Urinary bladder (tissue), 4 donors: ENCODE results near the gene SEC16A. TPM values are rescaled to one million over a fixed set of nuclear protein-coding genes. Genes with fewer than 3 reads are reported as not detected.

Source experiments
- DNase-seq: peaks from one replicate; pipeline ENCODE4 v3.0.0-alpha.2; 2015; ENCODE audit errors: extremely low spot score
- H3K27ac ChIP-seq: one replicate; pipeline ENCODE4 v1.5.1; 2013; ENCODE audit warnings: low read depth, mild to moderate bottlenecking, moderate library complexity
- H3K36me3 ChIP-seq: one replicate; pipeline ENCODE4 v1.6.1; 2013; ENCODE audit warnings: mild to moderate bottlenecking, moderate library complexity; ENCODE audit not compliant: insufficient read depth
- H3K4me1 ChIP-seq: one replicate; pipeline ENCODE4 v1.6.1; 2013; ENCODE audit warnings: mild to moderate bottlenecking, moderate library complexity; ENCODE audit not compliant: insufficient read depth
- H3K4me3 ChIP-seq: one replicate; pipeline ENCODE4 v1.5.1; 2013; ENCODE audit warnings: low read depth, low read length
- WGBS: extraction: QIAGEN DNeasy Blood & Tissue Kit; methylation state at CpG from one replicate; pipeline ENCODE4 v1.1.7; 2013; 5-methylcytosine and 5-hydroxymethylcytosine counted together
- polyA plus RNA-seq: library from polyadenylated mRNA; stranded (reverse); fragments of 200-250 nt; gene quantifications from one replicate; pipeline ENCODE4 v1.2.3, GENCODE V29; 2013
- small RNA-seq: library from RNA; depleted of rRNA; stranded (forward); fragments of <200 nt; gene quantifications from one replicate; pipeline ENCODE3, GENCODE V24; 2014
- total RNA-seq: library from RNA; depleted of rRNA; stranded (reverse); fragments of >200 nt; gene quantifications from one replicate; pipeline ENCODE4 v1.2.3, GENCODE V29; 2014
- donor health status: healthy with polysubstance abuse.
- donor health status: healthy.

SEC16A gene
- total and polyA plus RNA-seq, 2 donors = 24.3 to 36.4 TPM

- H3K4me3 ChIP-seq = no peak overlapping the region
- no peak overlapping the region for H3K27ac ChIP-seq
- DNase-seq = no peak
- 92% methylated on average over 26 of the region's 26 CpGs for WGBS
- H3K36me3 ChIP-seq = peaks cover 2% of the 10 kb centered on the region
- no peaks in the 10 kb centered on the region for H3K4me1 ChIP-seq
Measured at GRCh38 chr9:136395345-136396218, 87.3 kb downstream of the SEC16A start.

- no peaks in the 10 kb centered on the region for H3K4me1 ChIP-seq
- H3K4me3 ChIP-seq = no peak overlapping the region
- no peak overlapping the region for H3K27ac ChIP-seq
- 92% methylated on average over 13 of the region's 13 CpGs for WGBS
- DNase-seq = no peak
- H3K36me3 ChIP-seq = peaks cover 2% of the 10 kb centered on the region
Measured at GRCh38 chr9:136395020-136395340, 87.9 kb downstream of the SEC16A start.

- Histone ChIP-seq H3K4me3 (no peak overlapping the region), H3K36me3 (peaks cover 2% of the 10 kb centered on the region), H3K4me1 (no peaks in the 10 kb centered on the region), H3K27ac (no peak overlapping the region)
- WGBS = 86% methylated on average over 21 of the region's 21 CpGs
- no peak for DNase-seq
Measured at GRCh38 chr9:136394312-136395019, 88.4 kb downstream of the SEC16A start.

GRCh38 chr9:136393531-136393930 is 89.3 kb downstream of the SEC16A start:
- H3K4me3 ChIP-seq = no peak overlapping the region
- peaks cover 2% of the 10 kb centered on the region for H3K36me3 ChIP-seq
- no peak overlapping the region for H3K27ac ChIP-seq
- WGBS = 87% methylated on average over 17 of the region's 17 CpGs
- no peak for DNase-seq
- H3K4me1 ChIP-seq = no peaks in the 10 kb centered on the region

GRCh38 chr9:136392538-136393449 is 90.0 kb downstream of the SEC16A start:
- H3K36me3 ChIP-seq = peaks cover 2% of the 10 kb centered on the region
- WGBS = 86% methylated on average over 21 of the region's 21 CpGs

GRCh38 chr9:136391737-136392537 is 90.9 kb downstream of the SEC16A start:
- no peak for DNase-seq
- WGBS = 93% methylated on average over 28 of the region's 28 CpGs
- peaks cover 2% of the 10 kb centered on the region for H3K36me3 ChIP-seq
- no peaks in the 10 kb centered on the region for H3K4me1 ChIP-seq
- H3K27ac ChIP-seq = no peak overlapping the region
- H3K4me3 ChIP-seq = no peak overlapping the region

More at GRCh38 chr9:136392538-136393449, 90.0 kb downstream of the SEC16A start:
- no peak for DNase-seq
- Histone ChIP-seq H3K4me3 (no peak overlapping the region), H3K4me1 (no peaks in the 10 kb centered on the region), H3K27ac (no peak overlapping the region)

Small RNA genes lying within 50 kb of the gene (small RNA-seq; reads per million reads assigned to genes)
- not detected for gene MIR4673

Other genes with a start within 250 kb of the SEC16A start
- gene QSOX2, start 237.2 kb downstream of the SEC16A start, total RNA-seq = 7.6 TPM
- 7.8 TPM for gene QSOX2, start 237.2 kb downstream of the SEC16A start, polyA plus RNA-seq
- gene CCDC187, start 178.9 kb downstream of the SEC16A start, total RNA-seq = 0.58 TPM
- 0.19 TPM for gene CCDC187, start 178.9 kb downstream of the SEC16A start, polyA plus RNA-seq
- gene GPSM1, start 155.5 kb downstream of the SEC16A start, total RNA-seq = 22.3 TPM
- 13.5 TPM for gene GPSM1, start 155.5 kb downstream of the SEC16A start, polyA plus RNA-seq
- 4.2 TPM for gene DNLZ, start 119.3 kb downstream of the SEC16A start, total RNA-seq
- gene DNLZ, start 119.3 kb downstream of the SEC16A start, polyA plus RNA-seq = 14.9 TPM
- gene CARD9, start 109.4 kb downstream of the SEC16A start, total RNA-seq = 3.2 TPM
- 2.9 TPM for gene CARD9, start 109.4 kb downstream of the SEC16A start, polyA plus RNA-seq
- 4.4 TPM for gene SNAPC4, start 82.9 kb downstream of the SEC16A start, total RNA-seq
- gene SNAPC4, start 82.9 kb downstream of the SEC16A start, polyA plus RNA-seq = 7.3 TPM
- 20.4 TPM for gene ENTR1, start 72.4 kb downstream of the SEC16A start, total RNA-seq
- 37.5 TPM for gene ENTR1, start 72.4 kb downstream of the SEC16A start, polyA plus RNA-seq
- 15.1 TPM for gene PMPCA, start 72.4 kb downstream of the SEC16A start, total RNA-seq
- 43.7 TPM for gene PMPCA, start 72.4 kb downstream of the SEC16A start, polyA plus RNA-seq
- 5.3 TPM for gene INPP5E, start 43.2 kb downstream of the SEC16A start, total RNA-seq
- 12.6 TPM for gene INPP5E, start 43.2 kb downstream of the SEC16A start, polyA plus RNA-seq
- gene NOTCH1, start 63.0 kb upstream of the SEC16A start, total RNA-seq = 25.6 TPM
- gene NOTCH1, start 63.0 kb upstream of the SEC16A start, polyA plus RNA-seq = 19.7 TPM
- 43.6 TPM for gene EGFL7, start 179.9 kb upstream of the SEC16A start, total RNA-seq
- 138 TPM for gene EGFL7, start 179.9 kb upstream of the SEC16A start, polyA plus RNA-seq
- 9.8 TPM for gene AGPAT2, start 204.4 kb upstream of the SEC16A start, total RNA-seq
- gene AGPAT2, start 204.4 kb upstream of the SEC16A start, polyA plus RNA-seq = 78.9 TPM
- gene DIPK1B, start 229.5 kb upstream of the SEC16A start, total RNA-seq = 10.8 TPM
- 18.9 TPM for gene DIPK1B, start 229.5 kb upstream of the SEC16A start, polyA plus RNA-seq